Measurements from ENCODE around the gene ACVRL1.

The ACVRL1 gene

GRCh38 chr12:51917746-51918453 lies 10.6 kb downstream of the ACVRL1 start:
- no peak for DNase-seq

DNA sequence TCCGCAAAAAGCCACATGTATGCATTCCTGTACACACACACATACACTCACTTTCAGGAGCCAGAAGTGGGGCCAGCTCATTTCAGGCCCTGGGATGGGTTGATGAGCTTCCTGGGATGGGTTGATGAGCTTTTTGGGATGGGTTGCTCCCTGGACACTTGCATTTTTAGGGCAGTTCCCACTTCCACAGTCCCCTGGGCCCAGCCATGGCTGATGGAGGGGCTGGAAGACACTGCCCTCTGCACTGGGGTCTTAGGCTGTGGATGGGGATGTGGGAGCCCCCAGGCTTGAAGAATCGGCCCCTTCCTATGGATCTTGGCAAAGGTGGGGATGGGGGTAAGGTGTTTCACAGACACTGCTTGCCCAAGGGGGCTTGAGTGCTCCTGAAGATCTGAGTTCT lies 12.7 kb downstream of the ACVRL1 start:
- DNase-seq, result no peak

GRCh38 chr12:51921017-51921725 lies 13.9 kb downstream of the ACVRL1 start:
- no peak for DNase-seq

DNA sequence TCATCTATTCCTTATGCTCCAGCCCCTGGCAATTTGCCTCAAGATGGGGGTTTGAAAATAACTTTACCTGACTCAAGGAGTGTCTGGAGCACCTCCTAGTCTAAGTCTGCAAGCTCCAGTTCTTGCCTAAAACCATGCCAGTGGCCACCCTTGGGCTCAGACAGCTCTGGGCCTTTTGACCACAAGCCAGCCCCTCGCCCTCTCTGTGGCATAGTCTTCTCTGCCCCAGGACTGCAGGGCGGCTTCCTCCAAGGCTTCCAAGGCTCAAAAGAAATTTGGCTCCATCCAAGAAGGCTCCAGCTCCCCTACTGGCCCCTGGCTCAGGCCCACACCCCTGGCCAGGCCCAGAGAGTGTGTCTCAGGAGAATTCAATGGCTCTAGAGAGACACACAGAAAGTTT lies 14.8 kb downstream of the ACVRL1 start:
- DNase-seq, result no peak

DNA sequence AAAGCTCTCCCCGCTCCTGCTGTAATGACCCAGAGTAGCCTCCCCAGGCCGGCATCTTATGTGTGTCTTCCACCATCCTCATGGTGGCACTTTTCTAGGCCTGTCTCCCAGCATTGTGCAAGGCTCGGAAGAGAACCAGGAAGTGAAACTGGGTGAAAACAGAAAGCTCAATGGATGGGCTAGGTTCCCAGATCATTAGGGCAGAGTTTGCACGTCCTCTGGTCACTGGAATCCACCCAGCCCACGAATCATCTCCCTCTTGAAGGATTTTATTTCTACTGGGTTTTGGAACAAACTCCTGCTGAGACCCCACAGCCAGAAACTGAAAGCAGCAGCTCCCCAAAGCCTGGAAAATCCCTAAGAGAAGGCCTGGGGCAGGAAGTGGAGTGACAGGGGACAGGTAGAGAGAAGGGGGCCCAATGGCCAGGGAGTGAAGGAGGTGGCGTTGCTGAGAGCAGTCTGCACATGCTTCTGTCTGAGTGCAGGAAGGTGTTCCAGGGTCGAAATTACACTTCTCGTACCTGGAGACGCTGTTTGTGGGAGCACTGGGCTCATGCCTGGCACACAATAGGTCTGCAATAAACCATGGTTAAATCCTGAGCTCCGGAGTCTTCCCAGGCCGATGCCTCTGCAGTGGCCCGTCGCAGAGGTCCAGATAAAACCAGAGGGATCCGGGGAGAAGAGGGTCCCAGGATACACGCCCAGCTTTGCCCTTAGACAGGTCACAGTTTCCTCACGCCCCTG lies 15.6 kb downstream of the ACVRL1 start:
- DNase-seq, result no peak

DNA sequence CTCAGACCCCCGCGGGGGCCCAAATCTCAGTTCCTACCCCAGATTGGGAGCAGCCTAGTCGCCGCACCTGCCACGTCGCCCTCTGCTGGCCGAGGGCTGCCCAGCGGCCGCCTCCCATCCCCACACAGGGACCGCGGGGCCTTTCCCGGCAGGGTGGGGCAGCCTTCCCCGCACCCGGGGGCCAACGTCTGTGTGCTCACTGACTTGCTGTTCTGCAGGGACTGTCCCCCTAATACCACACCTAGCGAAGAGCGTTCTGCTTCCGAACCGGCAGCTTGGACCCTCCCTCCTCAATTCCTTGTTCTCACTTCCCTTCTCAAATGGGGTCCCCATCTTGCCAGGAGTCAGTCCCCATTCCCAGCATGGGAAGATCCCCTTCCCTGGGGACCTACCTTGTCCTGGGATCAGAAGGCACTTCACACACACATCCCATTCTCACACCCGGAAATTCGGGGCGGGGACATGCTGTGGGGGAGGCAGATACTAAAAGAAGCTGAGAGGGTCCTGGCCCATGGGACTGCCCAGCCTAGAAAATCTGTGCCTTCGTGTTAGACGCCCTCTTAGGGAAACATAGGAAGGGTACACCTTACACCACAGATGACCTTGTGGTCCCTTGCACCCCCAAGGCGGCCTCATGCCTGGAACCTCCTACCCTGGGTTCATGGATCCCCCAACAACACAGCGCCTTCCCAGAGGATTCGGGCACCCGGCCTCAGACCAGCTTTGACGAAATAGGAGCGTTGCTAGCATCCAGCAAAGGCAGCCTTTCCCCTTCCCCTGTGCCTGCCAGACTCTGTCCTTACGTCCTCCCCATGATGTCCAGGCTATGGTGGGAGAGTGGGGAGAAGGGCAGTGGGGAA lies 16.4 kb downstream of the ACVRL1 start:
- DNase-seq, result peak; percentile 70

- DNase-seq, result no peak
These were observed 17.4 kb downstream of the ACVRL1 start for GRCh38 chr12:51924551-51925319.

DNA sequence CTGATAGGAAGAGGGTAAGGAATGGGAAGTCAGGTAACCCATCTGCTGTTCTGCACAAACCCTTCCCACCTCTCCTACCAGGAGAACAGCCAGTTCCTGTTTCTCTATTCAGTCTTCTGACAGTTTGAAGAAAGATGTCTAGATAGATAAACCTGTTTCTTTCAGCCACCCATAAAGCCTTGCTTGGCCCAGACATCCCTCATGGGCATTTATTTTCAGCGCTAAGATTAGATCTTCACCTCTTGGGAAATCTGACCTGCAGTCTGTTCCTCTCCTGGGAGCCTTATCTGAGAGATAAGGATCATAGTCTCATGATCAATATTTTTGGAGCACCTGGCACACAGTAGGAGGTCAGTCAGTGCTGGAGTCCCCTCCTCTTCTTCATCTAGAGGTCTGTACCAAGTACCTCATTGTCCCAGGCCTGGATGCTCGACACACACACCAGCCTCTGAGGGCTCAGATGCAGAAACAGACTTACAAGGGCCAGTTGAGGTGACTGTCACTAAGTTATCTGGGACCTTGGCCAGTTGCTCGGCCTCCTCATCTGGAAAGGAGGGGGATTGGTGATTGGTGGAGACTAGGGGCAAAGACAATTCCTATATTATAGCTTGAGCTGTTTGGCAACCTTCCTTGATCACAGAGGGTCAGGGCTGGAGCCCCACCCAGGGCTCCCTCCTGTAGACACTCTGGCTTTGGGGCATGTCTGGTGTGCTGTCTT lies 18.2 kb downstream of the ACVRL1 start:
- no peak for DNase-seq

- DNase-seq, result no peak
These were observed 18.8 kb downstream of the ACVRL1 start for GRCh38 chr12:51926064-51926632.

GRCh38 chr12:51926718-51927117 lies 19.4 kb downstream of the ACVRL1 start:
- peak; percentile 57 for DNase-seq

- DNase-seq, result no peak
These were observed 25.1 kb downstream of the ACVRL1 start for GRCh38 chr12:51932218-51933076.

- DNase-seq, result no peak
These were observed 26.8 kb downstream of the ACVRL1 start for GRCh38 chr12:51934080-51934479.

DNA sequence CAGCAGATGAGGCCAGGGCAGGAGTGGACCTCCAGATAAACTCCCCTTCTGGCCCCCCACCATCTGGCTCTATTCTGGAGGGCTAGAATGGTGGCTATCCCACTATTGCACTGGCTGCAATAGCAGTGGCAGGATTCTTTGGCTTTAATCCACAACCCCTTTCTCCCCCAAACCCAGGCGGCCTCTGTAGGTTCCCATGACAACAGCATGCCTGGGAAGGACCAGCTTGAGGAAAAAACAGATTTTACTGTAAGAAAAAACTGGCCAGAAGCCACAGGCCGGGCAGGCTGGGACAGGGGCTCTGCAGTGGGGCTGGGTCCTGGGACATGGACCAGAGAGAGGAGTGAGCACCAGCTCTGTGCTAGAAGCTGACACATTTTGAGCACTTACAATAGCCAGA lies 30.6 kb downstream of the ACVRL1 start:
- no peak for DNase-seq

DNA sequence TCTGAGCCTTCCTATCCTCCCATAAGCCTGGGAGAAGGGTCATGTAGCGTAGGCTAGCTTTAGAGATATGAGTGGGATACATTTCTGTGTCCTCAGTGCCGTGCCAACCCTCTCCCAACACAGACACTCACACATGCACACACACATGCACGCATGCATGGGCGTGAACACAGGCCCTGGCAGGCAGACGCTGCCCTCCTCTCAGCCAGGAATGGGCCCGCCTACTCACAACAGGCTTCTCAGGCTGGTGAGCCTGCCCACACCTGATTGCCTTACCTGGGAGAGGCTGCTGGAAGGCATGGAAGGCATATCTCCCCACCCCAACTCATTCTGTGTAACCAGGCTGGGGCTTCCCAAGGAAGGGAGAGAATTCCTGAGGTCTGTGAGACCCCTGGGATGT lies 31.4 kb downstream of the ACVRL1 start:
- no peak for DNase-seq

- no peak for DNase-seq
These were observed 33.8 kb downstream of the ACVRL1 start for GRCh38 chr12:51941011-51941581.

GRCh38 chr12:51941604-51942003 lies 34.3 kb downstream of the ACVRL1 start:
- DNase-seq, result no peak

GRCh38 chr12:51942056-51942455 lies 34.8 kb downstream of the ACVRL1 start:
- no peak for DNase-seq

GRCh38 chr12:51942501-51943000 lies 35.2 kb downstream of the ACVRL1 start:
- no peak for DNase-seq

GRCh38 chr12:51943346-51943745 lies 36.0 kb downstream of the ACVRL1 start:
- DNase-seq, result no peak
